Measurements from ENCODE around the gene MDFI.

MDFI gene

DNA sequence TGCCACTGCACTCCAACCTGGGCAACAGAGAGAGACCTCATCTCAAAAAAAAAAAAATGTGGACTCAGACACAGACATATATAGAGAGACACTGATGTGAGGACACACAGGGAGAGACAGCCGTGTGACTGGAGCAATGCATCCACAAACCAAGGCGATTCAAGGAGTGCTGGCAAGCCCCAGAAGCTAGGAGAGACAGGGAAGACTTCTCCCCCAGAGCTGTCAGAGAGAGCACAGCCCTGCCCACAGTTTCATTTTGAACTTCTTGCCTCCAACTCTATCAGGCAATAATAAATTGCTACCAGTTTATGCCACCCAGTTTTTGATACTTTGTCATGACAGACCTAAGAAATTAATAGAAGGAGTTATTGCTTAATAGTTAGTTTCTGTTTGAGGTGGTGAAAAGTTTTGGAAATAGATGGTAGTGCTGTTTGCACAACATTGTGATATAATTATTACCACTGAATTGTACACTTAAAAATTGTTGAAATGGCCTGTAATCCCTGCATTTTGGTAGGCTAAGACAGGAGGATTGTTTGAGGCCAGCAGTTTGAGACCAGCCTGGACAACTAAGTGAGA, 5.1 kb upstream of the MDFI start:
- no peak for DNase-seq (ENCODE audit: low read depth in 2 of 2, low spot score in 1 of 2)

GRCh38 chr6:41634657-41635056, 3.6 kb upstream of the MDFI start:
- no peak for DNase-seq (ENCODE audit: low read depth in 2 of 2, low spot score in 1 of 2)

- no peak for DNase-seq (ENCODE audit: low read depth in 2 of 2, low spot score in 1 of 2)
Measured at GRCh38 chr6:41635365-41635764, 2.9 kb upstream of the MDFI start.

DNA sequence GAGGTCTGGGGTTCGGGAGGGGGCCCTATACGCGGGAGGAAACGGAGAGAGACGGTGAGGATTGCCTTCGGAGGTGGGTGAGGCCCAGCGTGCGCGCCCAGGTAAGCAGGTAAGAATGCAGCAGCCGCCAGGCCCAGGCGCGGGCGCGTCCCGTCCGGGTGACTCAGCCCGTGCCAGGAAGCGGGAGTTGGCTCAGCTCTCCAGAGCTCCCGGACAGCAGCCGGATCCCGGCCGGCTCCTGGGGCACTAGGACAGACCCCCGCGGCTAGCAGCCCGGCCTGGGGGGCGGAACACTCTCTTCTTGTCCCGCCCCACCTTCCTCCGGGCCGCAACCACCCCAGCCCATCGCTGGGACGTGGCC, 1.5 kb upstream of the MDFI start:
- no peak for DNase-seq (ENCODE audit: low read depth in 2 of 2, low spot score in 1 of 2)

DNA sequence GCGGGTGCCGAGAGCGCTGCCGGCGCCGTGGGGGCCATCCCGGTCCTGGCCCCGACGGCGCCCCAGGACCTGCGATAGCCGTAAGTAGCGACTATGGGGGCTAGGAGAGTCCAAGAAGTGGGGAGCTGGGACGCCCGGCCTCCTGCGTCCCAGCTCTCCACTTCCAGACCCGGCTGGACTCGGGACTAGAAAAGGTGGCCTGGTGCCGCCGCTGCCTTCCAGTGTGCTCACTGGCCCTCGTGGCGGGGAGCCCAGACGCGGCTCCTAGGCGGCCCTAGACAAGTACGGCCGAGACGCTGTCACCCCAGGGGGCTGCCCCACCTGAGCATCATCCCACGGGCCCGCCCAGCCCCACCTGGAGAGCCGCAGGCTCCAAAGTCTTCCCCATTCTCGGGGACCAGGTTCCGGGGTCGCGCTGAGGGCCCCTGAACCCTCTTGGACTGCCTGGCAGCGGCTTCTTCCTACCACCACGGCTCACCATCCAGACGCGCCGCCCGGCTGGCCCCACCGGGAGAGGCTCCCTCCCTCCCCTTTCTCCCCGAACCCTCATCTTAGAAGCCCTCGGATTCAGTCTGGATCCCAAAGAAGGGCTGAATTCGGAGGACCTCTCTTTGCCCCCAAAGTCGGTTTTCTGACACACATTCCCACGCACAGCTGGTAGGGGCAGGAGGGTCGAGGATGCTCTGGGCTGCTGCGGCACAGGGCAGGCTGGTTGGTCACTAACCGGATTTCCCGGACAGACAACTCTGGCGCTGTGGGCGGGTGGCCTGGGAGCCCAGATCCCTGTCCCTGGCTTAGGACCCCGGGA, 870 bp upstream of the MDFI start:
- DNase-seq (ENCODE audit: low read depth in 2 of 2, low spot score in 1 of 2), result no peak

DNA sequence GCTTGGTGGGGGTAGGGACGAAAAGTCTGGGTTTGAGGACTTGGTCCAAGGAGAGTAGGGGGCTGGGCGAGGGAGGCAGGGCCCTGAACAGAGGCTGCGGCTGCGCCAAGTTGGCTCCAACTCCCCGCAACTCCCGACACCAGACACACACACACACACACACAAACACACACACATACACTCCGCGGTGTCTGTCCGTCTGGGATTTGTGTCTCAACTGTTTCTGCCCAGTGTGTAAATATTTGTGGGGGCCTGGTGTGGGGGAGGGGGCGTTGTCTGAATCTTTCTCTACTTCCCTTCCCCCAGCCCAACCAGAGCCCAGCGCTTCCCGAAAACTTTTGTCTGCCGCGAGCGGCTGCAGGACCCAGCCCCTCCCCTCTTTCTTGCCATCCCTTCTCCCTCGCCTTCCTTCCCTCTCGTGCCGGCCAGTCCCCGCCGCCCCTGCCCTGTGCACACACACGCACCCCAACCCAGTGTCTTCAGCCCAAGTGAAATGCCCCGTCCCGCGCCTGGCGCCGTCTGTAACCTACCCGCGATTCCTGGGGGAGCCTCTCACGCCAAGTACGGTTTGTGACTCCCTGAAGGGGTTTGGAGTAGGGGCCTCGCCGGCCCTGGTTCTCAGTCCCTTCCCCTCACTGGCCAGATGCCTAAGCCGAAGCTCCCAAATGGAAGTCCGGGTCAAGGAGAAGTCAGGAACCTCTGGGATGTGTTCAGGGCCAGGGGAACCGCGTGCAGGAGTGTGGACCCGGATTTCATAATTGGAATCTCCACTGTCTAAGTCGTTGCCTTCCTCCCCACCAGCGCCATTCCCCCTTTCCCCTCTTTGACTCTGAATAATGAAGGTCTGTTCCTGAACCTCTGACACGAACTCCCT, 904 bp downstream of the MDFI start:
- no peak for DNase-seq (ENCODE audit: low read depth in 2 of 2, low spot score in 1 of 2)

DNA sequence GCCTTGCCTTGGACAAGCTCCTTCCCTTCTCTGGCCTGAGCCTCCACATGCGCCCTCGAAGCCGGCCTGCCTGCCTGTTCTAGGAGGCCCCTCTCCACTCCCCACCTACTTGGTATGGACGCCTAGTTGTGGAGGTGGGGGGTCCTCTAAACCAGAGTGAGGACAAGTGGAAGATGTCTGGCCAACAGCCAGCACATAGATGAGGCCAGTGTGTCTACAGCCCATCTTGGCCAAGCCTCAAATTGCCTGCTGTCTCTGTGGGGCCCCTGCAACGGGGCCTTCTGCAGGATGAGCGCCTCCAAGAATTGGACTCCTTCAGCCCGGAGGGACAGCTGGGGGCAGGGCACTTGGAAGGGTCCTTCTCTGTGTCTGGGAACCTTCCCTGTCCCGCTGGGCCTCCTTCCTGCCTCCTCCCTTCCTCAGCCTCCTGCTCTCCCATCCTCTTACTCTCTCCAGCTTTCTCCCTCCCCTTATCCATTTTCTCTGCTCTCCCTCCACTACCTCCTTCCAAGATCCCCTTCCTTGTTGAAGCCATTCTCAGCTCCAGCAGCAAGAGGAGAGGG, 1.6 kb downstream of the MDFI start:
- no peak for DNase-seq (ENCODE audit: low read depth in 2 of 2, low spot score in 1 of 2)

- DNase-seq (ENCODE audit: low read depth in 2 of 2, low spot score in 1 of 2), result no peak
Measured at GRCh38 chr6:41640426-41640825, 2.2 kb downstream of the MDFI start.

GRCh38 chr6:41641352-41641925, 3.2 kb downstream of the MDFI start:
- DNase-seq (ENCODE audit: low read depth in 2 of 2, low spot score in 1 of 2), result no peak

- DNase-seq (ENCODE audit: low read depth in 2 of 2, low spot score in 1 of 2), result no peak
Measured at GRCh38 chr6:41642090-41642959, 4.1 kb downstream of the MDFI start.

DNA sequence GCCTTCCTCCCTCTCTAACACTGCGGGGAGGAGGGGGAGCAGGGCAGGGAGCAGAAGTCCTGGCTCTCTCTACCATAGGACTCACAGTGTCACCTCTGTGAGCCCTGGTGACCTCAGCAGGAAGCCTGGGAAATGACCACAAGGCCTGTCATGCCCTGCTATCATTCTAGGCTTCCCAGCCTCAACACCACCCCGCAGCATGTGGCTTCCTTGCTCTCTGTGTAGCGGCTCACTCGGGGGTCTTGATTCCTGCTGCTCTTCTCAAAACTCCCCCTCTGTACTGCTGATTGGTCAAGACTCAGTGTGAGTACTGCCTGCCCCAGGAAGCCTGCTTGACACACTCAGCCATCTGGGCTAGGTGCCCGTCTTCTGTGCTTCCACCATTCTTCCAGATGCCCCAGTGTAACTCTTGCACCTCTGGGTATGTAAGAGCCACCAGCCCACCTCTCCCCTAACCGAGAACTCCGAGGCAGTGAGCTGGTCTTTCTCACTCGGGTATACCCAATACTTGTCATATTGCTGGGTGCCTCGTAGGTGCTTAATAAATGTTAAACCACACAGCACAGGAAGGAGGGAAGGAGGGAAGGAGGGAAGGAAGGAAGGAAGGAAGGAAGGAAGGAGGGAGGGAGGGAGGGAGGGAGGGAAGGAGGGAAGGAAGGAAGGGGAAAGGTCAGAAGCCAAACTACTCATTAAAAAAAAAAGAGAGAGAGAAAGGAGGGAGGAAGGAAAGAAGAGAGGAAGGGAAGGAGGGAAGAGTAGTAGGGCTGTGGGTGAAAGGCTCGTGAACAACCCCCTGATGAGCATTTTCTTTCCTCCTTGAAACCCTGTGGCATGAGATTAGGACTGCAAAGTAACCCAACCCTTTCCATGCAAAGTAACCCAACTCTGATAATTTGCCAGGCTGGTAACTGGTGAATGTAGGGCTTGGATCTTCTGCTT, 5.0 kb downstream of the MDFI start:
- DNase-seq (ENCODE audit: low read depth in 2 of 2, low spot score in 1 of 2), result no peak

GRCh38 chr6:41643899-41644269, 5.6 kb downstream of the MDFI start:
- DNase-seq (ENCODE audit: low read depth in 2 of 2, low spot score in 1 of 2), result no peak

GRCh38 chr6:41644297-41644879, 6.1 kb downstream of the MDFI start:
- DNase-seq (ENCODE audit: low read depth in 2 of 2, low spot score in 1 of 2), result no peak

DNA sequence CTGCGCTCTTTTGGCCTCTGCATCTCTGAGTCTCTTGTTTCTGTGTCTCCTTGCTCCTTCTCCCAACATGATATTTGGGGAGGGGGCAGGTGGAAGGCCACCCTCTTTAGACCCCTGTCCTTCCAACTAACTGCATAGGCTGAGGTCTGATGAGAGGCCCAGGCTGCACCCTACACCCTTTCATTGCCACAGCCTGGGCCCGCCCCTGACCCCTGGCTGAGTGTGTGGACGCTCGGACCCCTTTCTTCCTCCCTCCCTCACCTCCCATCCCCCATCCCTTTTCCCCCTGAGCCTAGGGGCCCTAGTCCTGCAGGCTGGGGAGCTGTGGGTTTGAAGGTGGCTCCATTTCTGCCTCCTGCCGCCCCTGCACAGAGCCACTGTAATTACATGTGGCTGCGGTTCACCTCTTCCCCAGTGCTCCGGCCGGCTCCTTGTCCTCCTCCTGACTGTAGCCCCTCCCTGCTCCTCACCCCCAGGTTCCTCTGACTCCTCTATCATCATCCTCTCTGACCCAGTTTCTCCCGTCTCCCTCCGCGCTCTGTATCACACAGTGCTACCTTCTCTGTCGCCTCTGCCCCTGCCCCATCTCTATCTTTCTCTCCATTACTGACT, 6.8 kb downstream of the MDFI start:
- no peak for DNase-seq (ENCODE audit: low read depth in 2 of 2, low spot score in 1 of 2)

- no peak for DNase-seq (ENCODE audit: low read depth in 2 of 2, low spot score in 1 of 2)
Measured at GRCh38 chr6:41646026-41646795, 7.9 kb downstream of the MDFI start.

- no peak for DNase-seq (ENCODE audit: low read depth in 2 of 2, low spot score in 1 of 2)
Measured at GRCh38 chr6:41647061-41647511, 8.8 kb downstream of the MDFI start.

DNA sequence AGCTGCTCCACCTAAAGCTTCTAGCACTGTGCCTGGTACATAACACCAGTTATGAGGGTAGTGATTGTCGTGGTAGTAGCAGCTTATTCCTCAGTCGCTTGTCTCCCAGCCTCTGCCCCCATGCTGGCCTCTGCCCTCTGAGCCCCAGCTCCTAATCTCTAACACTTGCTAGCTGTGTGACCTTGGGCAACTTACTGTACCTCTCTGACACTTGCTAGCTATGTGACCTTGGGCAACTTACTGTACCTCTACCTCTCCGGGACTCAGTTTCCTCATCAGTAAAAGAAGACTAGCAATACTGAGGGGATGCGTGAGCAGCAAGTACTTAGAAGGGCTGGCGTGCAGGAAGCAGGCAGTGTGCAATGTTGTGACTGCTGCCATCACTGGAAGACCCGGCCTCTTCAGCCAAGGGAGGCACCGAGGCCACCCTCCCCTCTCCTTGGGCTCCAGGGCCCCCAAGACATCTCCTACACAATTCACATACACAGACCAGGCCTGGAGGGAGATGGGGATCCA, 9.9 kb downstream of the MDFI start:
- DNase-seq (ENCODE audit: low read depth in 2 of 2, low spot score in 1 of 2), result no peak

- DNase-seq (ENCODE audit: low read depth in 2 of 2, low spot score in 1 of 2), result no peak
Measured at GRCh38 chr6:41648921-41649320, 10.7 kb downstream of the MDFI start.

Data from stimulated activated CD8-positive, alpha-beta memory T cell treated with anti-CD3 and anti-CD28 coated beads, Interleukin-4, amount 100 ng/mL, for 4 hours (primary cell).